ENCODE measurements around the gene LRFN5. TPM values are rescaled to one million over a fixed set of nuclear protein-coding genes. Genes with fewer than 3 reads are reported as not detected.

The LRFN5 gene
- total RNA-seq, 1 experiment from 2014 or later = not detected

GRCh38 chr14:41607966-41608663 is 1.4 kb downstream of the LRFN5 start:
- Histone ChIP-seq H3K27ac (ENCODE audit: low read depth, low read length) (no peak overlapping the region), H3K36me3 (ENCODE audit: control insufficient read depth in 1 of 2, insufficient read depth in 2 of 2, low read length in 2 of 2) (no peaks in the 10 kb centered on the region), H3K9me3 (ENCODE audit: control insufficient read depth in 1 of 2, insufficient read depth in 1 of 2, low read depth in 1 of 2, low read length in 2 of 2) (no peaks in the 10 kb centered on the region; a peak in 1 of 4 replicates), H3K4me3 (replicated peaks in 1 of 2; ENCODE audit: low read depth in 1 of 2, low read length in 2 of 2) (no peak overlapping the region), H3K4me1 (ENCODE audit: control insufficient read depth in 1 of 2, insufficient read depth in 2 of 2, low read length in 2 of 2) (no peaks in the 10 kb centered on the region), H3K4me2 (ENCODE audit: low read length) (no peak overlapping the region), H2AFZ (ENCODE audit: low read depth, low read length, poor library complexity, severe bottlenecking) (no peak overlapping the region), H4K20me1 (ENCODE audit: insufficient read depth) (no peaks in the 10 kb centered on the region), H3K9ac (ENCODE audit: low read length) (no peak overlapping the region), H3K9me2 (ENCODE audit: insufficient read depth) (no peaks in the 10 kb centered on the region), H3K27me3 (ENCODE audit: insufficient read depth, low read length) (no peaks in the 10 kb centered on the region), H3K79me2 (ENCODE audit: insufficient read depth, low read length) (no peaks in the 10 kb centered on the region)
- no TSS peak for BruUV-seq (replicated peaks)
- ATAC-seq (no peak), DNase-seq (ENCODE audit: low read depth, low spot score) (no peak)
- intact Hi-C loops (cut with micrococcal nuclease) = no loop called here
- CTCF ChIA-PET = no interaction called here
- TF ChIP-seq SRF (IDR thresholded peaks at IDR 0.05; ENCODE audit: low read depth) = no peak
- no peak for TF ChIP-seq REST (IDR thresholded peaks at IDR 0.05; ENCODE audit: low read depth)
- TF ChIP-seq MAX (IDR thresholded peaks at IDR 0.05) = no peak
- POLR2A ChIA-PET = no interaction called here
- RAD21 ChIA-PET (ENCODE audit: low non-redundant PET in 1 of 2, low total read pairs in 2 of 2, uncharacterized antibody in 2 of 2, unreplicated experiment in 2 of 2) = no interaction called here

GRCh38 chr14:41608681-41609390 is 2.2 kb downstream of the LRFN5 start:
- no peak overlapping the region for H3K4me2 ChIP-seq (ENCODE audit: low read length)
- POLR2A ChIA-PET = no interaction called here
- H3K79me2 ChIP-seq (ENCODE audit: insufficient read depth, low read length) = no peaks in the 10 kb centered on the region
- H3K4me1 ChIP-seq (ENCODE audit: control insufficient read depth in 1 of 2, insufficient read depth in 2 of 2, low read length in 2 of 2) = no peaks in the 10 kb centered on the region
- no peak overlapping the region for H3K9ac ChIP-seq (ENCODE audit: low read length)
- intact Hi-C loops (cut with micrococcal nuclease) = no loop called here
- H3K9me3 ChIP-seq (ENCODE audit: control insufficient read depth in 1 of 2, insufficient read depth in 1 of 2, low read depth in 1 of 2, low read length in 2 of 2) = no peaks in the 10 kb centered on the region; a peak in 1 of 4 replicates
- no peak for DNase-seq (ENCODE audit: low read depth, low spot score)
- RAD21 ChIA-PET (ENCODE audit: low non-redundant PET in 1 of 2, low total read pairs in 2 of 2, uncharacterized antibody in 2 of 2, unreplicated experiment in 2 of 2) = no interaction called here
- no peaks in the 10 kb centered on the region for H3K9me2 ChIP-seq (ENCODE audit: insufficient read depth)
- no peak overlapping the region for H3K27ac ChIP-seq (ENCODE audit: low read depth, low read length)
- H3K4me3 ChIP-seq (replicated peaks in 1 of 2; ENCODE audit: low read depth in 1 of 2, low read length in 2 of 2) = no peak overlapping the region
- no peaks in the 10 kb centered on the region for H3K36me3 ChIP-seq (ENCODE audit: control insufficient read depth in 1 of 2, insufficient read depth in 2 of 2, low read length in 2 of 2)
- H2AFZ ChIP-seq (ENCODE audit: low read depth, low read length, poor library complexity, severe bottlenecking) = no peak overlapping the region
- H3K27me3 ChIP-seq (ENCODE audit: insufficient read depth, low read length) = no peaks in the 10 kb centered on the region
- no TSS peak for BruUV-seq (replicated peaks)
- H4K20me1 ChIP-seq (ENCODE audit: insufficient read depth) = no peaks in the 10 kb centered on the region
- ATAC-seq = no peak
- CTCF ChIA-PET = no interaction called here
- TF ChIP-seq SP1 (IDR thresholded peaks at IDR 0.05; ENCODE audit: low read depth) (no peak), ZFX (IDR thresholded peaks at IDR 0.05) (no peak), CBX3 (IDR thresholded peaks at IDR 0.05; ENCODE audit: low read depth) (no peak), SRF (IDR thresholded peaks at IDR 0.05; ENCODE audit: low read depth) (no peak), ZNF274 (IDR thresholded peaks at IDR 0.05; ENCODE audit: low read depth, low read length) (no peak), CTCF (IDR thresholded peaks at IDR 0.05 in 2 of 3, conservative IDR thresholded peaks at IDR 0.05 in 1 of 3; ENCODE audit: borderline replicate concordance in 1 of 3, insufficient read depth in 1 of 3, low read depth in 2 of 3, low read length in 2 of 3) (no peak), ELF1 (IDR thresholded peaks at IDR 0.05; ENCODE audit: borderline replicate concordance, low read depth) (no peak), SIN3A (IDR thresholded peaks at IDR 0.05; ENCODE audit: low read depth) (no peak)

All from HCT116 (cell line).